Brain microvascular endothelial cell (primary cell): ENCODE data around the gene TFF1.

ENCODE experiments used
- DNase-seq: peaks from one replicate; pipeline ENCODE4 v3.0.0-alpha.2; 2020
- H3K27ac ChIP-seq: fragments of 250-450 bp; sonication (Bioruptor Pico); 2 replicates; pipeline ENCODE4 v1.5.1; 2020; ENCODE audit warnings: mild to moderate bottlenecking, moderate library complexity
- H3K27me3 ChIP-seq: fragments of 250-450 bp; sonication (Bioruptor Pico); replicated peaks from 2 replicates; pipeline ENCODE4 v1.5.1; 2020; ENCODE audit warnings: mild to moderate bottlenecking
- H3K36me3 ChIP-seq: fragments of 250-450 bp; sonication (Bioruptor Pico); replicated peaks from 2 replicates; pipeline ENCODE4 v1.5.1; 2020; ENCODE audit warnings: mild to moderate bottlenecking
- H3K4me3 ChIP-seq: 2 replicates; pipeline ENCODE4 v1.5.1; 2011; ENCODE audit warnings: low read depth, mild to moderate bottlenecking, control low read depth, low read length, moderate library complexity
- in situ Hi-C: cut with HindIII; loops from 2 replicates; pipeline ENCODE4 v1.10.0; 2017; ENCODE audit warnings: low sequenced_read_pairs, low pct_ligation_motif_present
- TF ChIP-seq, protein P1 (sequence below): IDR thresholded peaks from 2 replicates; pipeline ENCODE4 v1.5.1; 2011; ENCODE audit warnings: low read depth, mild to moderate bottlenecking, moderate library complexity, low read length, control low read depth, inconsistent platforms; ENCODE audit errors: missing control alignments

Gene TFF1

DNA sequence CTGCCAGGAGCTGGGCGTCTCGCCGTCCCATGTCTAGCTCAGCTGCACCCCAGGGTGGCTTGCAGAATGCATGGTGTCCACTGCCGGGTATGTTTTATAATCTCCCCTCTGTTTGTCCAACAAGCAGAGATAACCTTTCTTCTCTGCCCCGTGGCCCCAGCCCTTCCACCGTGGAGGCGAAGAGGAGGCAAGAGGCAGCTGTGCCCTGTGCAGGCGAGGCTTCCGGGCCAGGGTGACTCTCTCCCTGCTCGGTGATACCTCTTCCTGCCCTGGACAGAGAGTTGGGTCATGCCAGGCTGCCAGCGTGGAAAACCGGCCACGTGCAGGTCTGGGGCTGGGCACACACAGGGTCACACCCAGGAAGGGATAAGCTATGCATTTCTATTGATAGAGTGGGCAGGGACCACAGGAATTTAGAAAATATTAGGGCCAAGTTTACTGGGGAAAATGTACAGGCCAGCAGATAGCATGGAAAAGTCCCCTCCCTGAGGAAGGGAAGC, 15.4 kb downstream of the TFF1 start, which contains the start of gene TFF2:
TFF2 (minus strand) TSS at position 68 of the 500 bp plus-strand sequence; CDS start at position 31, 37 bp downstream.
- H3K4me3 ChIP-seq = no peak within 1 kb of the TSS
- TF ChIP-seq, protein P1, sequence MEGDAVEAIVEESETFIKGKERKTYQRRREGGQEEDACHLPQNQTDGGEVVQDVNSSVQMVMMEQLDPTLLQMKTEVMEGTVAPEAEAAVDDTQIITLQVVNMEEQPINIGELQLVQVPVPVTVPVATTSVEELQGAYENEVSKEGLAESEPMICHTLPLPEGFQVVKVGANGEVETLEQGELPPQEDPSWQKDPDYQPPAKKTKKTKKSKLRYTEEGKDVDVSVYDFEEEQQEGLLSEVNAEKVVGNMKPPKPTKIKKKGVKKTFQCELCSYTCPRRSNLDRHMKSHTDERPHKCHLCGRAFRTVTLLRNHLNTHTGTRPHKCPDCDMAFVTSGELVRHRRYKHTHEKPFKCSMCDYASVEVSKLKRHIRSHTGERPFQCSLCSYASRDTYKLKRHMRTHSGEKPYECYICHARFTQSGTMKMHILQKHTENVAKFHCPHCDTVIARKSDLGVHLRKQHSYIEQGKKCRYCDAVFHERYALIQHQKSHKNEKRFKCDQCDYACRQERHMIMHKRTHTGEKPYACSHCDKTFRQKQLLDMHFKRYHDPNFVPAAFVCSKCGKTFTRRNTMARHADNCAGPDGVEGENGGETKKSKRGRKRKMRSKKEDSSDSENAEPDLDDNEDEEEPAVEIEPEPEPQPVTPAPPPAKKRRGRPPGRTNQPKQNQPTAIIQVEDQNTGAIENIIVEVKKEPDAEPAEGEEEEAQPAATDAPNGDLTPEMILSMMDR = no peak
- H3K27ac ChIP-seq = no peak within 1 kb of the TSS
- in situ Hi-C loops = no loop called here
- no peaks in the 10 kb centered on the region for H3K36me3 ChIP-seq
- DNase-seq = no peak
- no peaks in the 10 kb centered on the region for H3K27me3 ChIP-seq

DNA sequence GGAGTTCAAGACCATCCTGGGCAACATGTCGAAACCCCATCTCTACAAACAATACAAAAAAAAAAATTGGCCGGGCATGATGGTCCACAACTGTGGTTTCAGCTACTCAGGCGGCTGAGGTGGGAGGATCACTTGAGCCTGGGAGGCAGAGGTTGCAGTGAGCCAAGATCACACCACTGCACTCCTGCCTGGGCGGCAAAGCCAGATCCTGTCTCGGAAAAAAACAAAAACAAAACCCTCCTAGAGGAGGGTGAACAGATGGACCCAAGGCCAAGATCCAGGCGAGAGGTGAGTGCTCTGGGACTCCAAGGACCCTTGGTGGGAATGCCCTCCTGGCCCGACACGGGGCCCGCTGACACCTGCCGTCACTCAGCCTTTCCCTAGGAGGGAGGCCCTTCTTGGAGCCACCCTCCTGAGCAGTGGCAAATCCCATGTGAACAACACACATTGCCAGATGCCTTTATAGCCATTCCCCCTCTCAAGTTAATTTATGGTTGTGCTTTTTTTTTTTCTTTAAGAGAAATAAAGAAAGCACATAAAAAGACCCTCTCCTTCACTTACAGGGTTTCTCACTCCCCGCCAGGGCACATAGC, 15.9 kb downstream of the TFF1 start:
- in situ Hi-C loops = no loop called here

DNA sequence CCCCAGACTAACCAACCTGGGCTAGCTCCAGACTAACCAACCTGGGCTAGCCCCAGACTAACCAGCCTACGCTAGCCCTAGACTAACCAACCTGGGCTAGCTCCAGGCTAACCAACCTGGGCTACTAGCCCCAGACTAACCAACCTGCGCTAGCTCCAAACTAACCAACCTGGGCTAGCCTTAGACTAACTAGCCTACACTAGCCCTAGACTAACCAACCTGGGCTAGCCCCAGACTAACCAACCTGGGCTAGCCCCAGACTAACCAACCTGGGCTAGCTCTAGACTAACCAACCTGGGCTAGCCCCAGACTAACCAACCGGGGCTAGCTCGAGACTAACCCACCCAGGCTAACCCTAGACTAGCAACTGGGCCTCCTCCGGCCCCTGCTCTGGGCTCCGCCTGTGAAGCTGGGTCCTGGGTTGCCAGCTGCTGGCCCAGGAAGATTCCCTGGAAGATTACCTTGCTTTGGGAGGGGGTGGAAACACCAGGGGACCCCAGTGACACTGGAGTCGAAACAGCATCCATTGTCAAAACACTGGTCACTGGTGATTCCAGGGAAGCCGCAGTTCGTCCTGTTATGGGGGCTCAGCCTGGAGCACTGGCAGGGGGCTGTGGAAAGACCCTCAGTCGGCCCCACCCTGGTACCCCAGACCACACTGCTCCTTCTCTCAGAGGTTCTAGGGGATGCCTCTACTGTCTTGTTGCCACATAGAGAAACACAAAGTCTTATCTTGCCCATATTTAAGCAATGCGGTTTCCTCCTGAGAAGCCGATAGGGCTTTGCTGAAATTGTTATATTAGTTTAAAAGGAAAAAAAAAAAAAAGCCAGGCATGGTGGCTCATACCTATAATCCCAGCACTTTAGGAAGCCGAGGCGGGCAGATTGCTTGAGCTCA, 16.7 kb downstream of the TFF1 start:
- in situ Hi-C loops = no loop called here
- TF ChIP-seq, protein P1 = no peak
- no peak for DNase-seq
- Histone ChIP-seq H3K4me3 (no peak overlapping the region), H3K27me3 (no peaks in the 10 kb centered on the region), H3K27ac (no peak overlapping the region), H3K36me3 (no peaks in the 10 kb centered on the region)

More for the DNA sequence above, 15.9 kb downstream of the TFF1 start:
- no peaks in the 10 kb centered on the region for H3K36me3 ChIP-seq
- TF ChIP-seq, protein P1 = no peak
- H3K27ac ChIP-seq = no peak overlapping the region
- DNase-seq = no peak
- H3K27me3 ChIP-seq = no peaks in the 10 kb centered on the region
- no peak overlapping the region for H3K4me3 ChIP-seq

DNA sequence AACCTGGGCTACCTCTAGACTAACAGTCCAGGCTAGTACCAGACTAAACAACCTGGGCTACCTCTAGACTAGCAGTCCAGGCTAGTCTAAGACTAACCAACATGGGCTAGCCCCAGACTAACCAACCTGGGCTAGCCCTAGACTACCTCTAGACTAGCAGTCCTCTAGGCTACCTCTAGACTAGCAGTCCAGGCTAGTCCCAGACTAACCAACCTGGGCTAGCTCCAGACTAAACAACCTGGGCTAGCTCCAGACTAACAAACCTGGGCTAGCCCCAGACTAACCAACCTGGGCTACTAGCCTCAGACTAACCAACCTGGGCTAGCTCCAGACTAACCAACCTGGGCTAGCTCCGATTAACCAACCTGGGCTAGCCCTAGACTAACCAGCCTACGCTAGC, 17.6 kb downstream of the TFF1 start:
- H3K36me3 ChIP-seq = no peaks in the 10 kb centered on the region
- TF ChIP-seq, protein P1 = no peak
- H3K27ac ChIP-seq = no peak overlapping the region
- in situ Hi-C loops = no loop called here
- no peak for DNase-seq
- no peak overlapping the region for H3K4me3 ChIP-seq
- no peaks in the 10 kb centered on the region for H3K27me3 ChIP-seq

DNA sequence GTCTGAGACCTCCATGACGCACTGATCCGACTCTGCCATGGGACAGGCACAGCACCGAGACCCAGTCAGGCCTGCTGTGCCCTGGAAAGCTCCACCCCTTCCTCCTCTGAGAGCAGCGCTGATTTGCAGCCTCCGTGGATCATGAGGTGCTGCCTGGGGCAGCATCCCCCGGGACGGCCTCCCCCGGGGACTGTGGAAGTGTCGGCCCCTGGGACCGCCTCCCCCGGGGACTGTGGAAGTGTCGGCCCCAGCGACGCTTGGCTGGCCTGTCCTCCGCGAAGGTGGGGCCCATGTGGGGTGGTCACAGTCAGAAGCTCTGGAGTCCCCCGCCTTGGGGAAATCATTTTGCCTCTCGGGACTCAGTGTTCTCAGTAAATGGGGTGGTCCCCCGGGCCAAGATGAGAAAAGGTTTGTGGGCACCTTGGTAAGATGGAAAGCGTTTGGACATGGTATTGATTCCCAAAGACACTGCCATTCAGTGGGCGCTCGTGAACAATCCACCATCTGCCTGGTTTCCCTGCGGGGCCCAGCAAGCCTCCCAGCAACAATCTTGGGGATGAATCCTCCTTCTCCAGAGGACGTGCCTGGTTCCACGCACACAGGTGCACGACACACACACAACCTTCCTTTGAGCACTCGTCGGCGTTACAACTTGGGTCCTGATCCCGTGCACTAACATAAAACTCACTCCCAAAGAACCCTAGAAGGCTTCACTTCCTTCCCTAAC, 18.6 kb downstream of the TFF1 start:
- H3K4me3 ChIP-seq = no peak overlapping the region
- H3K27ac ChIP-seq = no peak overlapping the region
- in situ Hi-C loops = no loop called here
- TF ChIP-seq, protein P1 = no peak
- no peak for DNase-seq
- H3K27me3 ChIP-seq = no peaks in the 10 kb centered on the region
- H3K36me3 ChIP-seq = no peaks in the 10 kb centered on the region
